ENCODE results near the gene RERE. TPM values are rescaled to one million over a fixed set of nuclear protein-coding genes. Genes with fewer than 3 reads are reported as not detected.

Gene RERE
- total RNA-seq, 1 experiment from 2014 or later = 217 TPM

- peaks cover 48% of the 10 kb centered on the region for H3K4me1 ChIP-seq (ENCODE audit: control insufficient read depth, insufficient read depth, low read length)
- TF ChIP-seq CTCF (IDR thresholded peaks at IDR 0.05) (no peak), POLR2AphosphoS5 (IDR thresholded peaks at IDR 0.05; ENCODE audit: low read depth, low read length) (no peak), REST (IDR thresholded peaks at IDR 0.05; ENCODE audit: insufficient read depth in 1 of 2, low read depth in 2 of 2, low read length in 1 of 2) (no peak), TCF7L2 (IDR thresholded peaks at IDR 0.05; ENCODE audit: low read depth, low read length) (no peak), SIN3A (IDR thresholded peaks at IDR 0.05; ENCODE audit: borderline replicate concordance, insufficient read depth, low read depth, low read length) (no peak)
- peak overlapping the region; percentile 49 to 51 for H3K4me3 ChIP-seq (ENCODE audit: low read depth in 2 of 2, low read length in 2 of 2)
- in situ Hi-C loops (cut with HindIII; ENCODE audit: low pct_unique_long_range_greater_than_20kb, low sequenced_read_pairs) = loop anchor here (25.0 kb wide), 1 partner anchor 231 kb away; no protein-coding TSS in a partner anchor
- H3K36me3 ChIP-seq (ENCODE audit: control insufficient read depth, insufficient read depth, low read length) = no peaks in the 10 kb centered on the region
- ChIA-PET CTCF (no interaction called here), POLR2A (no interaction called here)
- no TSS peak for BruUV-seq (replicated peaks)
- DNase-seq (ENCODE audit: low read depth, low spot score) = no peak
- intact Hi-C loops (cut with micrococcal nuclease; ENCODE audit: unreplicated experiment) = loop anchor here (5.0 to 10.0 kb wide), 2 partner anchors 224 to 291 kb away; partner anchors contain the start of gene ERRFI1
- H3K27me3 ChIP-seq (ENCODE audit: control insufficient read depth, insufficient read depth, low read length) = no peaks in the 10 kb centered on the region
- H3K27ac ChIP-seq (ENCODE audit: low read length) = peak overlapping the region; percentile 87
- no peaks in the 10 kb centered on the region for H3K9me3 ChIP-seq (ENCODE audit: control insufficient read depth, insufficient read depth, low read depth, low read length)
- no peak for ATAC-seq
Observed at GRCh38 chr1:8318436-8318835, 499.0 kb downstream of the RERE start.

GRCh38 chr1:8317647-8318381, 499.6 kb downstream of the RERE start, which contains the start of gene SLC45A1:
Gene SLC45A1, plus strand, starts transcription at chr1:8318114. Its CDS starts 6,216 bp downstream, at chr1:8324330.
- Histone ChIP-seq H3K27ac (ENCODE audit: low read length) (peak within 1 kb of the TSS; percentile 98), H3K36me3 (ENCODE audit: control insufficient read depth, insufficient read depth, low read length) (no peaks in the 10 kb centered on the region), H3K27me3 (ENCODE audit: control insufficient read depth, insufficient read depth, low read length) (no peaks in the 10 kb centered on the region), H3K9me3 (ENCODE audit: control insufficient read depth, insufficient read depth, low read depth, low read length) (no peaks in the 10 kb centered on the region), H3K4me3 (ENCODE audit: low read depth in 2 of 2, low read length in 2 of 2) (peak within 1 kb of the TSS; percentile 49 to 51), H3K4me1 (ENCODE audit: control insufficient read depth, insufficient read depth, low read length) (peaks cover 55% of the 10 kb centered on the region)
- intact Hi-C loops (cut with micrococcal nuclease; ENCODE audit: unreplicated experiment) (loop anchor here (5.0 to 10.0 kb wide), 2 partner anchors 223 to 291 kb away; partner anchors contain the start of gene ERRFI1), in situ Hi-C loops (cut with HindIII; ENCODE audit: low pct_unique_long_range_greater_than_20kb, low sequenced_read_pairs) (loop anchor here (25.0 kb wide), 1 partner anchor 231 kb away; no protein-coding TSS in a partner anchor)
- TF ChIP-seq CTCF (IDR thresholded peaks at IDR 0.05) = no peak
- peak; percentile 69 for TF ChIP-seq TCF7L2 (IDR thresholded peaks at IDR 0.05; ENCODE audit: low read depth, low read length)
- TF ChIP-seq POLR2AphosphoS5 (IDR thresholded peaks at IDR 0.05; ENCODE audit: low read depth, low read length) = 0 out of 2 replicates have a peak, but pooled peaks have one; percentile 24
- peak; percentile 64 to 77; a peak in 3 of 4 replicates for TF ChIP-seq REST (IDR thresholded peaks at IDR 0.05; ENCODE audit: insufficient read depth in 1 of 2, low read depth in 2 of 2, low read length in 1 of 2)
- TF ChIP-seq SIN3A (IDR thresholded peaks at IDR 0.05; ENCODE audit: borderline replicate concordance, insufficient read depth, low read depth, low read length) = no peak
- ChIA-PET CTCF (no interaction called here), POLR2A (interaction anchor here (0.7 kb wide), 1 partner anchor 301 kb away, joined by 5 read pairs; no protein-coding TSS in a partner anchor)
- no TSS peak for BruUV-seq (replicated peaks)
- peak; percentile 83 for ATAC-seq
- no peak for DNase-seq (ENCODE audit: low read depth, low spot score)

Data from Panc1 (cell line).